Activated CD8-positive, alpha-beta memory T cell treated with anti-CD3 and anti-CD28 coated beads, Interleukin-2, amount 50 U/mL, for 24 hours (primary cell): ENCODE data around the gene GMPR2.

Experiments used
- DNase-seq: peaks from one replicate; pipeline ENCODE4 v3.0.0-alpha.2; 2020; ENCODE audit errors: extremely low read depth

Gene GMPR2

DNA sequence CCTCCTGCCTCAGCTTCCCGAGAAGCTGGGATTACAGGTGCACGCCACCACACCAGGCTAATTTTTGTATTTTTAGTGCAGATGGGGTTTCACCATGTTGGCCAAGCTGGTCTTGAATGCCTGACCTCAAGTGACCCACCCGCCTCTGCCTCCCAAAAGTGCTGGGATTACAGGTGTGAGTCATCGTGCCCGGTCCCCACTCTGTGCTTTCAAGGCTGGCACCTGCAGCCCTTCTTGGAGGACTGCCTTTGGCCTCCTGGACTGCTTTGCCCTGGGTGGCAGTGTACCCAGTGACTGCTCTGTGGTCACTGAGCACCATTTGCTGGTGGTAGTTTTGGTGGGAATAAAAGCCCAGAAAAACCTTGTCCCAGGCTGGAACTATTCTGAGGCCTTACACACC, 54.3 kb downstream of the GMPR2 start:
- no peak for DNase-seq
